HG02678 (cell line): ENCODE measurements around the gene DHRS2.
"Not testable (repeated sequence)": the region's sequence is repeated elsewhere in the genome, so short reads cannot be mapped to it uniquely, and the experiment has no call there.

ENCODE experiments used
- ATAC-seq: cut with Tn5 transposase; IDR thresholded peaks from one replicate; pipeline ENCODE4 v1.9.1; 2021; ENCODE audit warnings: mild to moderate bottlenecking, moderate library complexity; ENCODE audit not compliant: unreplicated experiment

The DHRS2 gene, protein sequence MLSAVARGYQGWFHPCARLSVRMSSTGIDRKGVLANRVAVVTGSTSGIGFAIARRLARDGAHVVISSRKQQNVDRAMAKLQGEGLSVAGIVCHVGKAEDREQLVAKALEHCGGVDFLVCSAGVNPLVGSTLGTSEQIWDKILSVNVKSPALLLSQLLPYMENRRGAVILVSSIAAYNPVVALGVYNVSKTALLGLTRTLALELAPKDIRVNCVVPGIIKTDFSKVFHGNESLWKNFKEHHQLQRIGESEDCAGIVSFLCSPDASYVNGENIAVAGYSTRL

DNA sequence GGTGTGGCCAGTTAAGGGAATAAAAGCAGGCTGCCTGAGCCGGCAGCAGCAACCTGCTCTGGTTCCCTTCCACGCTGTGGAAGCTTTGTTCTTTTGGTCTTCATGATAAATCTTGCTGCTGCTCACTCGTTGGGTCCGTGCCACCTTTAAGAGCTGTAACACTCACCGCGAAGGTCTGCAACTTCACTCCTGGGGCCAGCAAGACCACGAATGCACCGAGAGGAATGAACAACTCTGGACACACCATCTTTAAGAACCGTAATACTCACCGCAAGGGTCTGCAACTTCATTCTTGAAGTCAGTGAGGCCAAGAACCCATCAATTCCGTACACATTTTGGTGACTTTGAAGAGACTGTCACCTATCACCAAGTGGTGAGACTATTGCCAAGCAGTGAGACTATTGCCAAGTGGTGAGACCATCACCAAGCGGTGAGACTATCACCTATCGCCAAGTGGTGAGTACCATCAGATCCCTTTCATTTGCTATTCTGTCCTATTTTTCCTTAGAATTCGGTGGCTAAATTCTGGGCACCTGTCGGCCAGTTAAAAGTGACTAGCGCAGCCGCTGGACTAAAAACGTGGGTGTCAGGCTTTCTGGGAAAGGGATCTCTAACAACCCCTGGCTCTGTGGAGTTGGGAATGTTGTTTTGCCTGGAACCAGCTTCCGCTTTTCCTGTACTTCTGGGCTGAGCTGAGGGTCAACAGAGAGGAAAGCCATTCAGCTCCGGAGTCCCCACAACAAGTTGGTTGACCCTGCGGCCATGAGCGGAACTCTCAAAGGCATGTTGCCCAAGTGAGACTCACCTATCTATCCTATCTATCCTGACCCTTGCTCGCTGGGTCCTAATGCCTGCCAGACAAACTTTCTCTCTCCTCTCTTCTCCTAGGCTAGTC lies at the start of gene DHRS2:
TSS of gene DHRS2 (plus strand) at position 48 of the 895 bp plus-strand sequence. CDS start 2,501 bp downstream, outside the sequence.
- no peak for ATAC-seq

DNA sequence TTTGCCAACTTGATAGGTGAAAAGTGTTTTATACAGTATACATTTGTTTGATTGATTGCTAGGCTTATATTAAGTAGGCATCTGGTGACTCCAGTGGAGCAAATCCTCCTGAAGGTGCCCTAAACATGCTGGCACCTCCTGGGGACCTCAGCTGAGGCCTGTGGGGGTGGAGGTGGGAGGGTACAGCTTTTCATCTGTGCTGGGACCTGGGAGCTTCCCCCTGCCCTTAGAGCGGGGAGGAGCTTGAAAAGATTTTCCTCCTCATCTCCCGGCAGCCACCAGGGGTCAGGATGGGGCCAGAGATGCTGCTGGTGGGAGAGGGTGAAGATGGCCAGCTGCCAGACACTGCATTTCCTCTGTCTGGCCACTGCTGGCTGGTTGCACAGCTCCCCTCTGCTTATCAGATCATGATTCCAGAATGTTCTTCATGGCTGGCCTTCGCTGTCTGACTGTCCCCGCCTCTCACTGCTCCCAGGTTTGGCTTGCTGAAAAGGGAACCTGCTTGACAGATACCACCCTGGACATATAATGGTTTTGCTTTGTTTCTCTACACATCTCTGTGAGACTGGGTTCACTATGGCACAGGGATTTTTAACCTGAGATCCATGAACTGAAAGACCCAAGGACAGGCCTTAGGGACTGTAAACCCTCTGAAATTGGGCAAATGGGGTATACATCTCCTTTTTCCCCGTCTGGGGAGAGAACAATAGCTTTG lies 47.1 kb upstream of the DHRS2 start:
- ATAC-seq, result peak; percentile 97

DNA sequence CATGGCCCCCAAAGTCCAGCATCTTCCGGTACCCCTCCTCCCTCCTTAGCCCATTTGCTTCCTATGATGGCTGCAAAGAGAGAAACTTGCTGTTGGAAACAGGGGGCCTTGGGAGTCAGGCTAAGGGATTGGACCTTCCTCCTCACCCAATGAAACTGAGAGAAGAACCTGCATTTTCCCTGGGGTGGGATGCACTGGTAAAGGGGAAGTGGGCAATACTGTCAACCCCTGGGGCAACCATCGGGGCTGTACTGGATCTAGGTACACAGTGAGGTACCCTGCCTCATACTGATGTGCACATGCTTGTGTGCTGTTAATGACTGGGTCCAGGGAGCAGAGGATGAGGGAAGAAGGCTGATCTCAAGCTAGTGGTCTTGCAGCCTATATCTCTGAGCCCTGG lies 46.6 kb upstream of the DHRS2 start:
- ATAC-seq, result no peak

GRCh38 chr14:23590198-23590597 lies 46.0 kb upstream of the DHRS2 start:
- ATAC-seq, result no peak

DNA sequence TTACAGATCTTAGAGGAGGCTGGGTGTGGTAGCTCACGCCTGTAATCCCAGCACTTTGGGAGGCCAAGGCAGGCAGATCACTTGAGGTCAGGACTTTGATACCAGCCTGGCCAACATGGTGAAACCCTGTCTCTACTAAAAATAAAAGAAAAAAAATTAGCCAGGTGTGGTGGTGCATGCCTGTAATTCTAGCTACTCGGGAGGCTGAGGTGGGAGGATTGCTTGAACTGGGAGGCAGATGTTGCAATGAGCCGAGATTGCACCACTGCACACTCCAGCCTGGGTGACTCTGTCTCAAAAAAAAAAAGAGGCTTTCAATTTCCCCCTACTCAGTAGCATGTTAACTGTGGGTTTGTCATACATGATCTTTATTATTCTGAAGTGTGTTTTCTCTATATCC lies 42.0 kb upstream of the DHRS2 start:
- not testable (repeated sequence) for ATAC-seq

GRCh38 chr14:23600322-23600707 lies 35.8 kb upstream of the DHRS2 start:
- no peak for ATAC-seq

DNA sequence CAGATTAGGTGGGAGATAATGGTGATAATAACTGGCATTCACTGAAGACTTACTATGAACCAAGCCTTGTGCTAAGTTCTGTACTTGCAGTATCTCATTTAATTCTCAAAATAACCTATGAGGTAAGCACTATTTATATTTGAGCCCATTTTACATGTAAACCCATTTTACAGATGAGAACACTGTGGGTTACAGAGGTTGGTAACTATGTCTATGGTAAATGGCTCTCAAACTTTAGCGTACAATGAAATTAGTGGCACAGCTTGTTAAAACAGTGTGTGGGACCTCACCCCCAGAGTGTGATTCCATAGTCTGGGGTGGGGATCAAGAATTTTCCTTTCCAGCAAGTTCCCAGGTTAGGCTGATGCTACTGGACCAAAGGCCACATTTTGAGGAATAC lies 35.4 kb upstream of the DHRS2 start:
- ATAC-seq, result no peak

DNA sequence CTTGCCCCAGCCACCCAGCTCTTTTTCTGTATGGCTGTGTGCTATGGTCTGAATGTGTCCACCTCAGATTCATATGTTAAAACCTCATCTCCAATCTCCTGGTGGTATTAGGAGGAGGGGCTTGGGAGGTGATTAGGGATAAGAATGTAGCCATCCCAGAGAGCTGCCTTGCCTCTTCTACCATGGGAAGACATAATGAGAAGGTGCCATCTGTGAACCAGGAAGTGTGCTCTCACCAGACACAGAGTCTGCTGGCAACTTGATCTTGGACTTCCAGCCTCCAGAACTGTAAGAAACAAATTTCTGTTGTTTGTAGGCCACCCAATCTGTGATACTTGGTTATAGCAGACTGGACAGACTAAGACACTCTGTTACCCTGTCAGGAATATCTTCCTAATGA lies 34.7 kb upstream of the DHRS2 start:
- no peak for ATAC-seq

DNA sequence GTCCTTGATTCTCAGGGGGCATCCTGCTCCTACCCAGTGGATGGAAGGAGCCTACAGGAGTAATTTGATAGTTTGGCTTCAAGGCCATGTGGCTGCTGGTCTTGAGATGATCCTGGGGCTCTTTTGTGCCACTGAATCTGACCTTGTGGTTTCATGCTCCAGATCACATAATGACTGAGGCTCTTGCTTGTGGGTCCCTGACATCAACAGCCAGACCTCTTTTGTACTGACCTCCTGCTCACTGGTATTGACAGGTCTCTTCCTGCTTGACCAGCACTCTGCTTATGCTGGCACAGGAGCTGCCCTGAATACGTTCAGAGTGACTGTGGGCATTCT lies 34.4 kb upstream of the DHRS2 start:
- ATAC-seq, result no peak

- ATAC-seq, result no peak
Observed at GRCh38 chr14:23602181-23603095, 33.7 kb upstream of the DHRS2 start.

DNA sequence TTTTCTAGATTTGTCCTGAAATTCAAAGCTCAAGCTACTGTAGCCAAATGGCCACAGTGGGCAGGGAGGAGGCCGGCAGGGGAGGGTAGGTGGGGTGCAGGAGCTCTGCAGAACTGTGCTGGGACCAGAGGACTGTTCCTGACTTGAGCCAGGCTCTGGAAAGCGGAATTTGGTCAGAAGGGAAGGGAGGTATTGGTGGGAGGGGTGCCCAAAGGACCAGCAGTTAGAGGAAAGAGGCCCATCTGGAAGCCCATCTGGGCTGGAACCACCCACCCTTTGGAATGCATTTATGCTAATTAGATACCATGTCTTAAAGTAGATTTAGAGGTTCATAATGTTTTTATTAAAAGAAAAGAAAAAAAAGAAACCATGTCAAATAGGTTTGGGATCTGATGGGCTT lies 33.1 kb upstream of the DHRS2 start:
- no peak for ATAC-seq

- no peak for ATAC-seq
Observed at GRCh38 chr14:23604148-23604547, 32.0 kb upstream of the DHRS2 start.

DNA sequence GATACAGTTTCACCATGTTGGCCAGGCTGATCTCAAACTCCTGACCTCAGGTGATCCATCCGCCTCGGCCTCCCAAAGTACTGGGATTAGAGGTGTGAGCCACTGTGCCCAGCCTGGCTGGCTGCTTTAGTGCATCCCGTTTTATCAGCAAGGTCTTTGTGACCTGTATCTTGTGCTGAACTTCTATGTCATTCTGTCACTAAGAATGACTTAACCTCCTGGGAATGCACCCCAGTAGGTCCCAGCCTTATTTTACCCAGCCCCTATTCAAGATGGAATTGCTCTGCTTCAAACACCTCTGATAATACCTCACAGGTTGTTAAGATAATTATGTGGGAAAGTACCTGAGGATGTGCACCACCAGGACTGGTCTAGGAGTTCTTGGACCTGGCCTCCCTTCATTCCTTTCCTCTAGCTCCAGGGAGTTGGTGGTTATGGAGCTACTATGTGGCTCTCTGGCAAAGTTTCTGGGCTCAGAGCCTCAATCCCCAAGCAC lies 31.4 kb upstream of the DHRS2 start:
- ATAC-seq, result no peak

GRCh38 chr14:23605931-23606585 lies 30.1 kb upstream of the DHRS2 start:
- peak; percentile 79 for ATAC-seq

- no peak for ATAC-seq
Observed at GRCh38 chr14:23608454-23608853, 27.7 kb upstream of the DHRS2 start.

DNA sequence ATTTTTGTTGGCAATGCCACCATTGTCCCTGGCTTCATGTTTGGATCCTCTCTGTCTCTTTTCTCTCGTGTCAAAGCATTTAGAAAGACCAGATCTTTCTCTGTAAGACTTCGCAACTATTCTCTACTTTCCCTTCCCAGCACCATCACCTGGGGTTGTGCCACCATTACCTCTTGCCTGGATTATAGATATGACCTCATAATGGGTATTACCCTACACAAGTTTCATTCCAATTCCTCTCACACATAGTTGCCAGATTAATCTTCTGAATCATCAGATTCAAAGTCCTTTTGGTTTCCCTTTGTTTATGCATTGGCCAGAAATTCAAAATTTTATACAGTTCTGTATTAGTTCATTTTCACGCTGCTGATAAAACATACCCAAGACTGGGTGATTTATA lies 27.2 kb upstream of the DHRS2 start:
- no peak for ATAC-seq

- ATAC-seq, result not testable (repeated sequence)
Observed at GRCh38 chr14:23609411-23610089, 26.6 kb upstream of the DHRS2 start.

- no peak for ATAC-seq
Observed at GRCh38 chr14:23610090-23610814, 25.9 kb upstream of the DHRS2 start.

DNA sequence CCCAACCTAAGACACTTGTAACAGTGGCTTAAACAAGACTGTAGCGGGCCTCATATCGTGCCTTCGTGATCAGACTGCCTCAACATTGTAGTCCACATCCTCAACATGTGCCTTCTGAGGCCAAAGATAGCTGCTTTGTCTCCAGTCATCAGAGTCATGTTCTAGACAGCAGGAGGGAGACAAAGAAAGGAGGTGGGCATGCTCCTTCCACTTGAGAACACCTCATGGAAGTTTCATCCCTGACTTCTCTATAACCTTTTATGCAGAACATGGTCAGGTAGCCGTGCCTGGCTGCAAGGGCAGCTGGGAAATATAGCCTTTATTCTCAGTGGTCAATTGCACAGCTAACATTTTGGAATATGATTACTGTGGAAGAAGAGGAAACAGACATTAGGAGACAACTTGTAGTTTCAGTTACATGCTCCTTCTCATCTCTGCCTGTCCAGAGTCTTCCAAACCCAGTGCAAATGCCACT lies 25.3 kb upstream of the DHRS2 start:
- ATAC-seq, result no peak
